GM12878 (cell line): ENCODE results near the gene HHLA2. TPM values are rescaled to one million over a fixed set of nuclear protein-coding genes. Genes with fewer than 3 reads are reported as not detected.

ENCODE experiments used
- ATAC-seq: fragments of 200-7000 bp; cut with Tn5 transposase; 3 replicates; pipeline ENCODE4 v1.9.1; 2020; ENCODE audit warnings: mild to moderate bottlenecking, moderate library complexity
- BruUV-seq: library from RNA; stranded (reverse); fragments of 400-500 nt; replicated peaks from 2 replicates; lab custom pipeline; 2021; lab: Mats Ljungman, UMichigan
- CTCF ChIA-PET: fragments of 300-600 bp; sonication (Branson Sonifier 250); formaldehyde crosslinking; extraction: SDS; loops from one replicate; lab custom pipeline; 2021; ENCODE audit warnings: inconsistent platforms; lab: Yijun Ruan, JAX
- POLR2A ChIA-PET: fragments of 350-600 bp; formaldehyde crosslinking; extraction: SDS; loops from one replicate; lab custom pipeline; 2021; ENCODE audit warnings: inconsistent platforms; lab: Charles Lee
- RAD21 ChIA-PET: fragments of 300-600 bp; sonication (Branson Sonifier 250); formaldehyde crosslinking; loops from one replicate; lab custom pipeline; 2023; ENCODE audit warnings: antibody characterized with exemption; ENCODE audit not compliant: unreplicated experiment; lab: Charles Lee
- SMC1A ChIA-PET: fragments of 300-600 bp; sonication (Branson Sonifier 250); formaldehyde crosslinking; loops from one replicate; lab custom pipeline; 2023; ENCODE audit not compliant: unreplicated experiment, uncharacterized antibody; lab: Charles Lee
- DNase-seq: peaks from one replicate; pipeline ENCODE4 v3.0.0-alpha.2; 2011; ENCODE audit warnings: low read depth, low spot score
- FAIRE-seq: peaks from 3 replicates; lab custom pipeline; 2011; peaks lifted over from hg19 to GRCh38; lab: Jason Lieb, UNC
- H2AFZ ChIP-seq: 2 replicates; pipeline ENCODE4 v1.6.0; 2011; ENCODE audit warnings: low read depth, low read length, control low read depth; ENCODE audit not compliant: control insufficient read depth
- H3K27ac ChIP-seq: 2 replicates; pipeline ENCODE4 v1.5.1; 2011; ENCODE audit warnings: control low read depth; ENCODE audit not compliant: control insufficient read depth, insufficient read depth
- H3K27me3 ChIP-seq, 2 experiments: replicated peaks in 1 of 2; 2 replicates each; pipeline versions ENCODE4 v1.6.0 to v1.6.1; 2011; ENCODE audit warnings: low read length in 1 of 2; ENCODE audit not compliant: control insufficient read depth in 2 of 2, insufficient read depth in 2 of 2
- H3K36me3 ChIP-seq, 2 experiments: 2 replicates each; pipeline ENCODE4 v1.5.1; 2011; ENCODE audit warnings: low read length in 1 of 2; ENCODE audit not compliant: control insufficient read depth in 2 of 2, insufficient read depth in 2 of 2
- H3K4me1 ChIP-seq: 2 replicates; pipeline ENCODE4 v1.6.1; 2011; ENCODE audit warnings: mild to moderate bottlenecking, low read length, moderate library complexity, mixed read lengths; ENCODE audit not compliant: control insufficient read depth, insufficient read depth
- H3K4me2 ChIP-seq: 2 replicates; pipeline ENCODE4 v1.6.0; 2011; ENCODE audit warnings: control low read depth; ENCODE audit not compliant: control insufficient read depth, insufficient read depth
- H3K4me3 ChIP-seq: fragments of 200-600 bp; sonication (generic); 2 replicates; pipeline ENCODE4 v1.5.1; 2016
- H3K79me2 ChIP-seq: 2 replicates; pipeline ENCODE4 v1.6.0; 2011; ENCODE audit warnings: low read length; ENCODE audit not compliant: control insufficient read depth, insufficient read depth
- H3K9ac ChIP-seq: 2 replicates; pipeline ENCODE4 v1.8.0; 2011; ENCODE audit warnings: low read length, control low read depth, mixed read lengths; ENCODE audit not compliant: control insufficient read depth, insufficient read depth
- H3K9me3 ChIP-seq: replicated peaks from 3 replicates; pipeline ENCODE4 v1.5.1; 2011; ENCODE audit warnings: mild to moderate bottlenecking, low read length; ENCODE audit not compliant: control insufficient read depth, insufficient read depth
- H4K20me1 ChIP-seq: 2 replicates; pipeline ENCODE4 v1.6.0; 2011; ENCODE audit not compliant: control insufficient read depth, insufficient read depth
- BMI1 ChIP-seq: fragments of 450-650 bp; IDR thresholded peaks from 2 replicates; pipeline ENCODE4 v1.6.1; 2016; ENCODE audit warnings: mild to moderate bottlenecking, moderate library complexity, borderline replicate concordance
- CTCF ChIP-seq, 3 experiments: IDR thresholded peaks in 2 of 3; conservative IDR thresholded peaks in 1 of 3; 2 replicates each; pipeline ENCODE4 v1.5.1; 2011; ENCODE audit warnings: low read depth in 3 of 3, low read length in 3 of 3, mild to moderate bottlenecking in 3 of 3, control low read depth in 2 of 3, moderate library complexity in 2 of 3, inconsistent platforms in 1 of 3, mixed read lengths in 1 of 3; ENCODE audit not compliant: control insufficient read depth in 2 of 3, insufficient read depth in 1 of 3; ENCODE audit errors: extremely low read depth in 1 of 3
- HDAC2 ChIP-seq: fragments of 200-600 bp; sonication (generic); IDR thresholded peaks from 2 replicates; pipeline ENCODE4 v1.6.1; 2017
- RAD51 ChIP-seq: fragments of 450-650 bp; IDR thresholded peaks from 2 replicates; pipeline ENCODE4 v1.6.1; 2016; ENCODE audit warnings: moderate library complexity, mild to moderate bottlenecking, inconsistent platforms
- RUNX3 ChIP-seq: IDR thresholded peaks from 2 replicates; pipeline ENCODE4 v1.6.1; 2012; ENCODE audit warnings: low read length, inconsistent platforms
- TARDBP ChIP-seq: IDR thresholded peaks from 2 replicates; pipeline ENCODE4 v1.6.1; 2016; ENCODE audit warnings: borderline replicate concordance
- WGBS: methylation state at CpG from one replicate; pipeline ENCODE4 v1.1.6; 2016; ENCODE audit warnings: low lambda C conversion rate; ENCODE audit not compliant: insufficient replicate concordance, insufficient coverage; ENCODE audit errors: missing lambda C conversion rate; 5-methylcytosine and 5-hydroxymethylcytosine counted together
- in situ Hi-C: fragments of 300-500 bp; cut with MboI; formaldehyde crosslinking; loops from 9 replicates; pipeline ENCODE4 v1.14.3; 2018; ENCODE audit warnings: mixed read lengths
- intact Hi-C: fragments of 100-400 bp; cut with micrococcal nuclease; formaldehyde crosslinking; loops from one replicate; pipeline ENCODE4 v1.14.2; 2022; ENCODE audit not compliant: unreplicated experiment
- polyA plus RNA-seq, 11 experiments: library from polyadenylated mRNA; depleted of rRNA in 4 of 11; unstranded in 6 of 11; stranded (reverse) in 5 of 11; fragments of >200 nt; fragmentation: Nextera tagmentation in 4 of 11; fragmentation: Illumina TruSeq in 1 of 11; extraction: Ambion mirVana in 4 of 11; extraction: Trizol in 1 of 11; gene quantifications; 1 replicate in 1 of 11; 2 replicates in 10 of 11; pipeline versions ENCODE4 v1.2.1 to v1.2.3, GENCODE V29; 2011 to 2016; ENCODE audit warnings: inconsistent platforms in 2 of 11, missing spikeins in 2 of 11, low read depth in 1 of 11
- total RNA-seq, 4 experiments: library from RNA; depleted of rRNA in 3 of 4; stranded (reverse); fragments of >200 nt in 3 of 4; fragmentation: Illumina TruSeq in 1 of 4; extraction: Trizol in 1 of 4; gene quantifications; 2 replicates each; pipeline versions ENCODE4 v1.2.1 to v1.2.3, GENCODE V29; 2013 to 2021

HHLA2 gene
- total and polyA plus RNA-seq, 10 of the 15 experiments (the other 5 are each of a cell fraction or from before 2014, with no cell fraction given): 0.11 to 1.3 (median 0.28) TPM; not detected in 1

- no peak for TF ChIP-seq CTCF (IDR thresholded peaks at IDR 0.05 in 2 of 3, conservative IDR thresholded peaks at IDR 0.05 in 1 of 3; ENCODE audit: control insufficient read depth in 2 of 3, extremely low read depth in 1 of 3, insufficient read depth in 1 of 3, low read depth in 3 of 3, low read length in 3 of 3)
- TF ChIP-seq TARDBP: no peak
- TF ChIP-seq RAD51: no peak
- TF ChIP-seq HDAC2: no peak
- TF ChIP-seq, all 136 proteins: peak for 0
These were observed 3.9 kb downstream of the HHLA2 start (continued) for GRCh38 chr3:108300103-108300849.

GRCh38 chr3:108301695-108302404 lies 5.5 kb downstream of the HHLA2 start:
- Histone ChIP-seq H3K4me2 (no peak overlapping the region), H3K9ac (no peak overlapping the region), H3K4me1 (no peaks in the 10 kb centered on the region), H3K27ac (no peak overlapping the region), H3K27me3 (no peaks in the 10 kb centered on the region), H3K36me3 (no peaks in the 10 kb centered on the region), H3K79me2 (no peaks in the 10 kb centered on the region), H3K9me3 (no peaks in the 10 kb centered on the region), H2AFZ (no peak overlapping the region; the same call in 1 of the 2 replicates), H4K20me1 (no peaks in the 10 kb centered on the region), H3K4me3 (no peak overlapping the region)
- 61% methylated on average over 5 of the region's 5 CpGs for WGBS
- POLR2A ChIA-PET: no interaction called here
- DNase-seq (no peak), FAIRE-seq (no peak), ATAC-seq (peak; percentile 80)
- CTCF ChIA-PET: interaction anchor here (1.5 kb wide), 1 partner anchor 148 kb away, joined by 5 read pairs; no protein-coding TSS in a partner anchor
- SMC1A ChIA-PET: interaction anchor here (0.8 to 1.0 kb wide), 2 partner anchors 79 to 98 kb away, joined by 3 read pairs; no protein-coding TSS in a partner anchor
- no TSS peak for BruUV-seq
- in situ Hi-C loops: no loop called here
- RAD21 ChIA-PET: interaction anchor here (0.9 to 2.4 kb wide), 3 partner anchors 8 to 178 kb away, joined by 3 to 9 read pairs (median 5); no protein-coding TSS in a partner anchor
- TF ChIP-seq RUNX3: peak; percentile 52; the same call in 1 of the 2 replicates
- no peak for TF ChIP-seq BMI1
- TF ChIP-seq, all 136 proteins: peak for 1
- intact Hi-C loops: no loop called here
